Measurements from ENCODE around the gene ADAM15.

ADAM15 gene

DNA sequence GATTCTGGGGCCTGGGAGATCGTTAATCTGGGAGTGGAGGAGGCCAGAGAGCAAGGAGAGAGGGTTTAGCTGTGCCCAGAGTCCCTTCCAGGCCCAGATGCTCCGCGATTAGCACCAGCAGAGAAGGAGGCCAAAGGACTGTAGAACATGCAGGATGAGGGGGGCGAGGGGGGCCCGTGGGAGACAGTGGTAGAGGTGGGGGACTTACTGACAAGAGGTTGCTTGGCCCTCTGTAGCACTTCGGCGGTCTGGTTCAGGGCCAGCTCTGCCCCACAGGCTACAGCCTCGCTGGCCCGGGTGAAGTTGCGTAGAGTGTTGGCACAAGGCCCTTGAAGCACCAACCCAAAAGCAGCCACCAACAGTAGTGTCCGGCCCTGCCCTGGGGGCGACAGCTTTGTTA is 18.2 kb upstream of the ADAM15 start:
- ATAC-seq (no peak), DNase-seq (no peak)
- Mint-ChIP-seq H3K4me1 (peaks cover 1% of the 10 kb centered on the region), H3K36me3 (ENCODE audit: low read depth) (no peaks in the 10 kb centered on the region), H3K27me3 (peaks cover 4% of the 10 kb centered on the region), H3K27ac (no peak overlapping the region), H3K9me3 (no peaks in the 10 kb centered on the region), H3K4me3 (no peak overlapping the region)

GRCh38 chr1:155033524-155033923 is 17.6 kb upstream of the ADAM15 start, which contains the start of the genes DCST1 and DCST2:
Gene DCST1 (plus strand): TSS chr1:155033824. CDS start chr1:155034037, 213 bp downstream.
Gene DCST2 (minus strand): TSS chr1:155033781. CDS start chr1:155033701, 80 bp downstream.
- ATAC-seq (no peak), DNase-seq (no peak)
- no peak within 1 kb of the TSS for H3K4me3 Mint-ChIP-seq
- H3K9me3 Mint-ChIP-seq: no peaks in the 10 kb centered on the region
- peaks cover 1% of the 10 kb centered on the region for H3K4me1 Mint-ChIP-seq
- H3K36me3 Mint-ChIP-seq (ENCODE audit: low read depth): no peaks in the 10 kb centered on the region
- peaks cover 4% of the 10 kb centered on the region for H3K27me3 Mint-ChIP-seq
- H3K27ac Mint-ChIP-seq: no peak within 1 kb of the TSS

- Mint-ChIP-seq H3K36me3 (ENCODE audit: low read depth) (no peaks in the 10 kb centered on the region), H3K4me1 (peaks cover 1% of the 10 kb centered on the region), H3K27ac (no peak overlapping the region), H3K9me3 (no peaks in the 10 kb centered on the region), H3K4me3 (no peak overlapping the region), H3K27me3 (peaks cover 4% of the 10 kb centered on the region)
- DNase-seq (no peak), ATAC-seq (no peak)
Measured at GRCh38 chr1:155034318-155035208, 16.6 kb upstream of the ADAM15 start.

GRCh38 chr1:155035936-155036335 is 15.2 kb upstream of the ADAM15 start:
- ATAC-seq (no peak), DNase-seq (no peak)
- Mint-ChIP-seq H3K27ac (no peak overlapping the region), H3K4me1 (peaks cover 1% of the 10 kb centered on the region), H3K9me3 (no peaks in the 10 kb centered on the region), H3K36me3 (ENCODE audit: low read depth) (no peaks in the 10 kb centered on the region), H3K27me3 (peaks cover 4% of the 10 kb centered on the region), H3K4me3 (no peak overlapping the region)

GRCh38 chr1:155037043-155037442 is 14.1 kb upstream of the ADAM15 start:
- no peak for DNase-seq
- H3K9me3 Mint-ChIP-seq: no peaks in the 10 kb centered on the region
- H3K27me3 Mint-ChIP-seq: peaks cover 4% of the 10 kb centered on the region
- no peak for ATAC-seq
- peaks cover 1% of the 10 kb centered on the region for H3K4me1 Mint-ChIP-seq
- no peak overlapping the region for H3K27ac Mint-ChIP-seq
- no peaks in the 10 kb centered on the region for H3K36me3 Mint-ChIP-seq (ENCODE audit: low read depth)
- H3K4me3 Mint-ChIP-seq: no peak overlapping the region

GRCh38 chr1:155037851-155038441 is 13.2 kb upstream of the ADAM15 start:
- Mint-ChIP-seq H3K4me1 (peaks cover 1% of the 10 kb centered on the region), H3K9me3 (no peaks in the 10 kb centered on the region), H3K36me3 (ENCODE audit: low read depth) (no peaks in the 10 kb centered on the region), H3K4me3 (no peak overlapping the region), H3K27me3 (peaks cover 4% of the 10 kb centered on the region), H3K27ac (no peak overlapping the region)
- DNase-seq: no peak
- no peak for ATAC-seq

- no peak overlapping the region for H3K27ac Mint-ChIP-seq
- peaks cover 1% of the 10 kb centered on the region for H3K4me1 Mint-ChIP-seq
- peaks cover 4% of the 10 kb centered on the region for H3K27me3 Mint-ChIP-seq
- ATAC-seq (no peak), DNase-seq (no peak)
- no peak overlapping the region for H3K4me3 Mint-ChIP-seq
- H3K36me3 Mint-ChIP-seq (ENCODE audit: low read depth): no peaks in the 10 kb centered on the region
- H3K9me3 Mint-ChIP-seq: no peaks in the 10 kb centered on the region
Measured at GRCh38 chr1:155038602-155039307, 12.4 kb upstream of the ADAM15 start.

DNA sequence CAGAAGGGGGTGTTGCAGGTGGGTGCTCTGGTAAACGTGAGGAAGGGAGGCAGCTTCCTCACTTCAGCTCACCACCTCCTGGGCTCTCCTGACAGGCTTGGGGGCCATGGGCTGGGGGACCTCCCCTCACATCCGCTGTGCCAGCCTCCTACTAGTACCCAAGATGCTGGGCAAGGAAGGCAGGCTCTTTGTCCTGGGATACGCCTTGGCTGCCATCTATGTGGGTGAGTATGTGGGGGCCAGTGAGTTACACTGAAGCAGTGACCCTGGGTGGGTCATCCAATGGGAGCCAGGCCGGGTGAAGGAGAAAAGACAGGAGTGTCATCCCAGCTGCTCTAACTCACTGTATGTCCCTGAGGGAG is 11.8 kb upstream of the ADAM15 start:
- H3K4me1 Mint-ChIP-seq: peaks cover 1% of the 10 kb centered on the region
- no peaks in the 10 kb centered on the region for H3K36me3 Mint-ChIP-seq (ENCODE audit: low read depth)

DNA sequence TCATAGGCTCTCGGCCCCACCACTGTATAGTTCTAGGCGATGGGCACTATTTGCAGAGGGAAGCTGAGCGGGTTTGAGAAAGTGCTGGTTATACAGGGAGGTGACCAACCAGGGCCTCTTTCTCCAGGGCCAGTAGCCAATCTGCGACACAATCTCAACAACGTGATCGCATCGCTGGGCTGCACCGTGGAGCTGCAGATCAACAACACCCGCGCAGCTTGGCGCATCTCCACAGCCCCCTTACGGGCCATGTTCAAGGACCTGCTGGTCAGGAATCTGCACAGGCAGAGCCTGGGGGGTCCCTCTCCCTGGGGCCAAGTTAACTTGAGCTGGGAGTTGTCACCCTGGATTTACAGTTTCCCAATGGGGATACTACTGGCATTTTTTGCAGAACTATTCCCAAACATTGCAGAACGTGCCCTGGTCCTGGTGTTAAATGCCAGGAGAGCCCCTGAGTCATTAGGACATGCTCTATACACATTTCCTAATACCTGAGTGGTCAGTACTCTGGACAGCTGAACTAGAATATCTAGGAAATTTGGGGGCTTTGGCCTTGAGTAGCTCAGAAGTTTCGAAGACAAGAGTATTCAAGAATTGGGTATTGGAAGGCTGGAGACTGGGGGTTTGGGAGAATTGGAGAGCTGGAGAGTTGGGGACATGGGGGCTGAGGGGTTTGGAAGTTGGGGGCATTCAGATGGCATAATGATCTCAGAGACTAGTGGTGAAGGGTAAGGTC is 10.6 kb upstream of the ADAM15 start:
- Mint-ChIP-seq H3K27me3 (no peaks in the 10 kb centered on the region), H3K9me3 (no peaks in the 10 kb centered on the region), H3K27ac (no peak overlapping the region), H3K4me1 (peaks cover 12% of the 10 kb centered on the region), H3K36me3 (ENCODE audit: low read depth) (no peaks in the 10 kb centered on the region), H3K4me3 (no peak overlapping the region)
- ATAC-seq (no peak), DNase-seq (no peak)

More for the DNA sequence above, 11.8 kb upstream of the ADAM15 start:
- no peaks in the 10 kb centered on the region for H3K9me3 Mint-ChIP-seq
- ATAC-seq (no peak), DNase-seq (no peak)
- H3K27ac Mint-ChIP-seq: no peak overlapping the region
- H3K4me3 Mint-ChIP-seq: no peak overlapping the region
- no peaks in the 10 kb centered on the region for H3K27me3 Mint-ChIP-seq

- DNase-seq (no peak), ATAC-seq (no peak)
- H3K9me3 Mint-ChIP-seq: no peaks in the 10 kb centered on the region
- no peaks in the 10 kb centered on the region for H3K27me3 Mint-ChIP-seq
- no peaks in the 10 kb centered on the region for H3K36me3 Mint-ChIP-seq (ENCODE audit: low read depth)
- H3K27ac Mint-ChIP-seq: no peak overlapping the region
- no peak overlapping the region for H3K4me3 Mint-ChIP-seq
- H3K4me1 Mint-ChIP-seq: peaks cover 12% of the 10 kb centered on the region
Measured at GRCh38 chr1:155042789-155043188, 8.3 kb upstream of the ADAM15 start.

DNA sequence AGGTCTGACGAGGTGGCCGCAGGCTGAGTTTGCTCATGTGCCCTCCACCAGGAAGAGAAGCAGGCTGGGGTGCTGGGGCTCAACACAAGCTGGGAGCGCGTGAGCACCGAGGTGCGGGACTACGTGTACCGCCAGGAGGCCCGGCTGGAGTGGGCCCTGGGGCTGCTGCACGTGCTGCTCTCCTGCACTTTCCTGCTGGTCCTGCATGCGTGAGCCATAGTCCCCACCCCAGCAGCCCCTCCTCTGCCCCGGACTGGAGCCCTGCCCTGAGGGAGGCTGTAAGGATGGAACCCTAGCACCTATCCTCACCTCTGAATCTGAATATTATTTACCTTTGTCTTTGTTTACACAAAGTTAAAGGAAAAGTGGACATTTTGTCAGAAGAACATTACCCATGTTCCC is 7.8 kb upstream of the ADAM15 start:
- no peak for DNase-seq
- Mint-ChIP-seq H3K4me3 (no peak overlapping the region), H3K27me3 (no peaks in the 10 kb centered on the region)

GRCh38 chr1:155043793-155044192 is 7.3 kb upstream of the ADAM15 start:
- DNase-seq (no peak), ATAC-seq (no peak)
- H3K36me3 Mint-ChIP-seq (ENCODE audit: low read depth): no peaks in the 10 kb centered on the region
- H3K9me3 Mint-ChIP-seq: no peaks in the 10 kb centered on the region
- no peak overlapping the region for H3K27ac Mint-ChIP-seq
- peaks cover 12% of the 10 kb centered on the region for H3K4me1 Mint-ChIP-seq
- H3K4me3 Mint-ChIP-seq: no peak overlapping the region
- H3K27me3 Mint-ChIP-seq: no peaks in the 10 kb centered on the region

More for the DNA sequence above, 7.8 kb upstream of the ADAM15 start:
- Mint-ChIP-seq H3K27ac (no peak overlapping the region), H3K4me1 (peaks cover 12% of the 10 kb centered on the region), H3K36me3 (ENCODE audit: low read depth) (no peaks in the 10 kb centered on the region), H3K9me3 (no peaks in the 10 kb centered on the region)
- ATAC-seq: no peak

DNA sequence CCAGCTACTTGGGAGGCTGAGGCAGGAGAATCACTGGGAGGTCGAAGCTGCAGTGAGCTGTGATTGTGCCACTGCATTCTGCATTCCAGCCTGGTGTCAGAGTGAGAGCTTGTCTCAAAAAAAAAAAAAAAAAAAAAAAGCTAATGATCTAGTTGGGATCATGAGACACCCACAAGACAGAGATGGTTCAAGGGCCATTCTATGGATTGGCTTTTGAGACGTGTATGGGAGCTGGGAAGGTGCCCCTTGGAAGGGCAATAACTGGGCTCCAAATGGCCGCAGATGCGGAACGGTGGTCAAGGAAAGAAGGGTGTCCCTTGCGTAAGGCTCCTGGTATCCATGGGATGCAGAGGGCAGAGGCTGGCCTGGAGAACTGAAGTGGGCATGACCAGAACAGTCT is 6.8 kb upstream of the ADAM15 start:
- DNase-seq (no peak), ATAC-seq (no peak)
- H3K9me3 Mint-ChIP-seq: no peaks in the 10 kb centered on the region
- no peak overlapping the region for H3K4me3 Mint-ChIP-seq
- H3K27me3 Mint-ChIP-seq: no peaks in the 10 kb centered on the region
- H3K27ac Mint-ChIP-seq: no peak overlapping the region
- H3K36me3 Mint-ChIP-seq (ENCODE audit: low read depth): no peaks in the 10 kb centered on the region
- H3K4me1 Mint-ChIP-seq: peaks cover 12% of the 10 kb centered on the region

Data from activated naive CD8-positive, alpha-beta T cell treated with anti-CD3 and anti-CD28 coated beads, Interleukin-2, amount 50 U/mL, for 24 hours (primary cell).